Heart left ventricle (tissue), 16 donors: ENCODE results near the gene DAAM2. TPM values are rescaled to one million over a fixed set of nuclear protein-coding genes. Genes with fewer than 3 reads are reported as not detected.

Source experiments
- ATAC-seq, 4 donors: fragments of 200-7000 bp; cut with Tn5 transposase; one replicate each; pipeline ENCODE4 v1.9.1; 2020 to 2022; ENCODE audit warnings: moderate library complexity in 4 of 4, mild to moderate bottlenecking in 3 of 4, moderate number of reproducible peaks in 1 of 4
- DNase-seq, 5 donors: peaks; one replicate each; pipeline ENCODE4 v3.0.0-alpha.2; 2020
- H3K27ac ChIP-seq, 12 donors: fragments of 200-600 bp; sonication (generic) in 4 of 12; one replicate each; pipeline versions ENCODE4 v1.5.0 to v1.8.0; 2016 to 2022; ENCODE audit warnings: mild to moderate bottlenecking in 2 of 12
- H3K27me3 ChIP-seq, 9 donors: fragments of 200-600 bp; sonication (generic) in 2 of 9; one replicate each; pipeline versions ENCODE4 v1.5.1 to v1.8.0; 2016 to 2022; ENCODE audit warnings: mild to moderate bottlenecking in 3 of 9
- H3K36me3 ChIP-seq, 9 donors: fragments of 200-600 bp; sonication (generic) in 2 of 9; one replicate each; pipeline versions ENCODE4 v1.5.0 to v1.8.0; 2018 to 2022; ENCODE audit warnings: mild to moderate bottlenecking in 2 of 9
- H3K4me1 ChIP-seq, 12 donors: fragments of 200-600 bp; sonication (generic) in 4 of 12; one replicate each; pipeline versions ENCODE4 v1.5.0 to v1.8.0; 2016 to 2022; ENCODE audit warnings: mild to moderate bottlenecking in 3 of 12
- H3K4me3 ChIP-seq, 12 donors: fragments of 200-600 bp; sonication (generic) in 4 of 12; one replicate each; pipeline versions ENCODE4 v1.5.0 to v1.8.0; 2017 to 2022; ENCODE audit warnings: mild to moderate bottlenecking in 9 of 12, moderate library complexity in 4 of 12
- H3K9me3 ChIP-seq, 12 donors: fragments of 200-600 bp; sonication (generic) in 4 of 12; one replicate each; pipeline versions ENCODE4 v1.5.0 to v1.8.0; 2016 to 2022; ENCODE audit warnings: mild to moderate bottlenecking in 1 of 12
- CTCF ChIP-seq, 12 donors: fragments of 200-600 bp; sonication (generic) in 4 of 12; IDR thresholded peaks; one replicate each; pipeline versions ENCODE4 v1.5.0 to v1.8.0; 2018 to 2022; ENCODE audit warnings: antibody characterized with exemption in 12 of 12, mild to moderate bottlenecking in 5 of 12
- POLR2A ChIP-seq, 2 donors: fragments of 450-650 bp; IDR thresholded peaks; one replicate each; pipeline ENCODE4 v1.6.1; 2017; ENCODE audit warnings: antibody characterized with exemption in 2 of 2, mild to moderate bottlenecking in 2 of 2, moderate library complexity in 2 of 2
- WGBS, 4 donors: extraction: QIAGEN DNeasy Blood & Tissue Kit in 2 of 4; methylation state at CpG; one replicate each; pipeline versions ENCODE4 v1.1.5 to v1.1.7; 2013 to 2018; 5-methylcytosine and 5-hydroxymethylcytosine counted together
- intact Hi-C, 10 donors: fragments of 100-400 bp; cut with DNase I; formaldehyde crosslinking; loops; one replicate each; pipeline versions ENCODE4 v1.11.1 to v1.14.2; 2022
- polyA plus RNA-seq, 2 donors: library from polyadenylated mRNA; stranded (reverse); fragments of 200-250 nt; gene quantifications; one replicate each; pipeline ENCODE4 v1.2.3, GENCODE V29; 2013
- total RNA-seq, 9 donors: library from RNA; depleted of rRNA in 2 of 9; stranded (reverse); fragments of >200 nt in 2 of 9; fragmentation: NEBNext Ultra II Directional in 3 of 9; extraction: Animal tissue kit (Norgen Biotek cat#: 25700) in 3 of 9; gene quantifications; one replicate each; pipeline versions ENCODE4 v1.1.0 to v1.2.4, GENCODE V29; 2016 to 2023
- donor health status: ischemic (EF 13 %, LVEDD 7.1; RV severe dilation, severe dysfunction).
- donor health status: healthy with polysubstance abuse.
- donor health status: DM: no; HTN: yes; CAD: no.
- donor health status: DM: no; HTN: no; CAD: no.
- donor health status: ischemic (EF 25% LVEDD 6.9; RV normal size, moderate dysfunction).
- donor health status: ischemic (EF 25% LVEDD 5.7; RV mildly dilated, moderate dysfunction).
- donor health status: healthy.
- donor health status: DM: yes; HTN: yes; CAD: no.
- donor health status: ischemic (EF 35%, LVEDD 5.7; RV mildly dilated, moderate dysfunction).
- donor health status: nonischemic (EF 11% LVEDD 7.7; RV severe dilation, severe dysfunction).
- donor health status: DM: yes; HTN: yes; CAD: no.
- donor health status: PGD.
- donor health status: ischemic (EF 29% LVEDD 5.4; RV normal size, mild dysfunction).
- donor health status: nonischemic (EF 23%, LVEDD 6.1; RV moderate dilation, normal function).

DAAM2 gene
- total and polyA plus RNA-seq, 11 donors = 6.4 to 20.9 (median 13.6) TPM

GRCh38 chr6:39901670-39902069, 109.5 kb downstream of the DAAM2 start:
- H3K4me1 ChIP-seq = no peaks in the 10 kb centered on the region
- no peaks in the 10 kb centered on the region for H3K9me3 ChIP-seq
- H3K4me3 ChIP-seq = no peak overlapping the region
- DNase-seq = no peak
- no peak overlapping the region for H3K27ac ChIP-seq
- peak in 2 of 4 donors; percentile 5 to 8 for ATAC-seq
- intact Hi-C loops = no loop called here
- WGBS, 4 donors = 80 to 91% (median 83%) methylated on average over 14 to 19 of the region's 19 CpGs
- TF ChIP-seq CTCF (IDR thresholded peaks at IDR 0.05) (no peak), POLR2A (IDR thresholded peaks at IDR 0.05) (no peak)
- peaks cover 0 to 83% (median 32%) of the 10 kb centered on the region in 9 donors for H3K36me3 ChIP-seq
- H3K27me3 ChIP-seq = no peaks in the 10 kb centered on the region

- intact Hi-C loops = no loop called here
- no peaks in the 10 kb centered on the region for H3K4me1 ChIP-seq
- DNase-seq = no peak
- no peak for TF ChIP-seq CTCF (IDR thresholded peaks at IDR 0.05)
- no peak for TF ChIP-seq POLR2A (IDR thresholded peaks at IDR 0.05)
- no peaks in the 10 kb centered on the region for H3K27me3 ChIP-seq
- WGBS, 4 donors = 77 to 88% (median 82%) methylated on average over 2 of the region's 2 CpGs
- ATAC-seq = peak in 1 of 4 donors; percentile 2
- peaks cover 0 to 82% (median 31%) of the 10 kb centered on the region in 9 donors for H3K36me3 ChIP-seq
- no peak overlapping the region for H3K27ac ChIP-seq
- H3K9me3 ChIP-seq = no peaks in the 10 kb centered on the region
- no peak overlapping the region for H3K4me3 ChIP-seq
Measured at GRCh38 chr6:39902136-39902535, 110.0 kb downstream of the DAAM2 start.

GRCh38 chr6:39902786-39903465, 110.8 kb downstream of the DAAM2 start:
- Histone ChIP-seq H3K36me3 (peaks cover 0 to 80% (median 28%) of the 10 kb centered on the region in 9 donors), H3K27me3 (no peaks in the 10 kb centered on the region), H3K4me1 (no peaks in the 10 kb centered on the region), H3K4me3 (no peak overlapping the region), H3K27ac (no peak overlapping the region), H3K9me3 (no peaks in the 10 kb centered on the region)
- TF ChIP-seq CTCF (IDR thresholded peaks at IDR 0.05) (peak in 1 of 12 donors; percentile 14), POLR2A (IDR thresholded peaks at IDR 0.05) (no peak)
- no peak for DNase-seq
- intact Hi-C loops = no loop called here
- ATAC-seq = peak in 1 of 4 donors; percentile 12
- 88 to 95% (median 90%) methylated on average over 4 of the region's 4 CpGs for WGBS, 4 donors

- no peaks in the 10 kb centered on the region for H3K4me1 ChIP-seq
- no peak for DNase-seq
- TF ChIP-seq CTCF (IDR thresholded peaks at IDR 0.05) (no peak), POLR2A (IDR thresholded peaks at IDR 0.05) (no peak)
- H3K9me3 ChIP-seq = no peaks in the 10 kb centered on the region
- peaks cover 0 to 80% (median 26%) of the 10 kb centered on the region in 9 donors for H3K36me3 ChIP-seq
- no peak overlapping the region for H3K4me3 ChIP-seq
- intact Hi-C loops = no loop called here
- ATAC-seq = no peak
- WGBS, 4 donors = 90 to 93% (median 91%) methylated on average over 6 of the region's 6 CpGs
- H3K27ac ChIP-seq = no peak overlapping the region
- H3K27me3 ChIP-seq = no peaks in the 10 kb centered on the region
Measured at GRCh38 chr6:39903656-39904055, 111.5 kb downstream of the DAAM2 start.
